Measurements from ENCODE around the gene TOP3A.
A peak's percentile ranks its signal among the peaks of the same experiment; 100 is the strongest.
"Not testable (repeated sequence)": the region's sequence is repeated elsewhere in the genome, so short reads cannot be mapped to it uniquely, and the experiment has no call there.

TOP3A gene, protein sequence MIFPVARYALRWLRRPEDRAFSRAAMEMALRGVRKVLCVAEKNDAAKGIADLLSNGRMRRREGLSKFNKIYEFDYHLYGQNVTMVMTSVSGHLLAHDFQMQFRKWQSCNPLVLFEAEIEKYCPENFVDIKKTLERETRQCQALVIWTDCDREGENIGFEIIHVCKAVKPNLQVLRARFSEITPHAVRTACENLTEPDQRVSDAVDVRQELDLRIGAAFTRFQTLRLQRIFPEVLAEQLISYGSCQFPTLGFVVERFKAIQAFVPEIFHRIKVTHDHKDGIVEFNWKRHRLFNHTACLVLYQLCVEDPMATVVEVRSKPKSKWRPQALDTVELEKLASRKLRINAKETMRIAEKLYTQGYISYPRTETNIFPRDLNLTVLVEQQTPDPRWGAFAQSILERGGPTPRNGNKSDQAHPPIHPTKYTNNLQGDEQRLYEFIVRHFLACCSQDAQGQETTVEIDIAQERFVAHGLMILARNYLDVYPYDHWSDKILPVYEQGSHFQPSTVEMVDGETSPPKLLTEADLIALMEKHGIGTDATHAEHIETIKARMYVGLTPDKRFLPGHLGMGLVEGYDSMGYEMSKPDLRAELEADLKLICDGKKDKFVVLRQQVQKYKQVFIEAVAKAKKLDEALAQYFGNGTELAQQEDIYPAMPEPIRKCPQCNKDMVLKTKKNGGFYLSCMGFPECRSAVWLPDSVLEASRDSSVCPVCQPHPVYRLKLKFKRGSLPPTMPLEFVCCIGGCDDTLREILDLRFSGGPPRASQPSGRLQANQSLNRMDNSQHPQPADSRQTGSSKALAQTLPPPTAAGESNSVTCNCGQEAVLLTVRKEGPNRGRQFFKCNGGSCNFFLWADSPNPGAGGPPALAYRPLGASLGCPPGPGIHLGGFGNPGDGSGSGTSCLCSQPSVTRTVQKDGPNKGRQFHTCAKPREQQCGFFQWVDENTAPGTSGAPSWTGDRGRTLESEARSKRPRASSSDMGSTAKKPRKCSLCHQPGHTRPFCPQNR

DNA sequence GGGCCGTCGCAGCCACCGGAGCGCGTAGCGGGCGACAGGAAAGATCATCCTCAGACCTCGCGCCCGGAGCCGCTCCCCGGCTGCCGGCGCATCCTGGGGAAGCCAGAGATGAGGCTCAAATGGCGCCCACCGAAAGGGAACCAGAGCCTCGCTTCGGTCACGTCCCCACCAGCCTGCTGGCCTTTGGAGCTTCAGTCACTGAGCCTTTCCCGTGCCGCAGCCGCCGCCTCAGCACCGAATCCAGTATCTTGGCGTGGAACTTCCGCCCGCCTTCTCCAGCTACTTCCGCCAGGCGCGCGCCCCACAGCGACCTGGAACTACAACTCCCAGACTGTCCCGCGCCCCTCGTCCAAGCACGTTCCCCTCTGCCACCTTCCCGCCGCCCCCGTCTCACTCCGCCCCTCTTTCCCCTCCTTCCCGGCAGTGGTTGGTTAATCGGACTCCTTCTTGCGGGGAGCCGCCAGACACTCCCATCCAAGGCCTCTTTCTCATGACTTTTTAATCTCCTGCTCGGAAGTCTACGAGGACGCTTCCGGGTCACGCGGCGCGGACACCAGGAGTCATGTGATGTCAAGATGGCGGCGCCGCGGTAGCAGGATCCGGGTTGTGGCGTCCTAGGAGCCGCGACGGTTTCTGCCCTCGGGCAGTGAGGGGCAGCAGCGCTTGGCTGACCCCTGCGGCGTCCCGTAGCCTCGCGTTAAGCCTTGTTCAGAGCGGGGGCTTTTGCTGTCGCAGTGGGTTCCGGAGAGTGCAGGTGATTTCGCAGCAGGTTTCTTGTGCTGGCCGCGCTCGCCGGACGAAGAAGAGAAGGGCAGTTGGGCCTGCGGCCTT is at the start of gene TOP3A, which contains the start of gene SMCR8:
TOP3A (minus strand) TSS at position 264 of the 831 bp plus-strand sequence; CDS start at position 48, 216 bp downstream.
SMCR8 (plus strand) TSS at position 563 of the 831 bp plus-strand sequence. CDS start 497 bp downstream, outside the sequence.
- peak; percentile 99 for DNase-seq

DNA sequence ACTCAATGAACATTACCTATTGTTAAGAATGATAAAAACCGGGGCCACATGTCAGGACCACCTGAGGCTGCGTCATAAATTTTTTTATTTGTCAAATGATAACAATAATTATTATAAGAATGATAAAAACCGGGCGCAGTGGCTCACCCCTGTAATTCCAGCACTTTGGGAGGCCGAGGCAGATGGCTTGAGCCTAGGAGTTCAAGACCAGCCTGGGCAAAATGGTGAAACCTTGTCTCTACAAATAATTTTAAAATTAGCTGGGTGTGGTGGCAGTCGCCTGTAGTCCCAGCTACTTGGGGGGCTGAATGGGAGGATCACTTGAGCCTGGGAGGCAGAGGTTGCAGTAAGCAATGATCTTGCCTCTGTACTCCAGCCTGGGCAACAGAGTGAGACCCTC is 49.4 kb upstream of the TOP3A start:
- DNase-seq, result no peak

DNA sequence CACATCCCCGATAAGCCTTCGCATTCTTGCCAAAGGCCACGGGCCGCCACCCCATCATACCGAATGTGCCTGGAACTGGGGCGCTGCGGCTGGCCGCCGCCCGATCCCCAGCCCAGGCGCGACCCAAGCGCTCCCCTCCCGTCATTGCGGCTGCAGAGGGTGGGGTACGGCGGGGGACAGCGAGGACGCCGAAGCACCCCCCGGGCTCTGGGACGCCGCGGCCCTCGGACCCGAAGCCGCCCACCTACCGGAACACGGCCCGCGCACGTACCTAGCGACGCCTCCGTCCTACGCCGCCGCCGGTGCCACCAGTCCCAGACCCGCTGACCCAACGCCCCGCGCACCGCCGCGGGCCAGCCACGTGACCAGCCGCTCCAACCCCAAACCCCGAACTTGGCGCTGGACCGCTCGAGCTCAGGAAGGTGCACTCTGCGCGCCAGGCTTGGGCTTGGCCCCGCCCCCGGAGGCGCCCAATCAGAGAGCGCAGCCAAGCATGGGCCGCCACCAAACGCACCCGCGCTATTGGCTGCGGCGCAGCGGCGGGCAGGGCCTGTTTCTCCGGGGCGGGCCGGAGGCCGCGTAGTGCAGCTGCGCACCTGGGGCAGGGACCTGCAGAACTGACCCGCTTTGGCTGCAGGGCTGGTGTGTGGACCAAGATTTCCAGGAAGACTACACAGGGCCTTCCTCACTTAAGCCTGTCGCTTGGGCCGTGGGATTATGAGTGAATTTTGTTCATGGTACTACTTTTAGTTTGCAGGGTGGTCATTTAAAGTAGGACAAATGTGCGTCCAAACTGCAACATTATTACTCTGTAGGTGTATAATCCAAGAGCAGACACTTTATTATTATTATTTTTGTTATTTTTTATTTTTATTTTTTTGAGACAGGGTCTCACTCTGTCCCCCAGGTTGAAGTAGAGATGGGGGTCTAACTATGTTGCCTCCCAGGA is 48.6 kb upstream of the TOP3A start, which contains the start of gene SHMT1:
SHMT1 (minus strand) TSS at position 450 of the 949 bp plus-strand sequence. CDS start 7,569 bp downstream, outside the sequence.
- DNase-seq, result peak; percentile 91

DNA sequence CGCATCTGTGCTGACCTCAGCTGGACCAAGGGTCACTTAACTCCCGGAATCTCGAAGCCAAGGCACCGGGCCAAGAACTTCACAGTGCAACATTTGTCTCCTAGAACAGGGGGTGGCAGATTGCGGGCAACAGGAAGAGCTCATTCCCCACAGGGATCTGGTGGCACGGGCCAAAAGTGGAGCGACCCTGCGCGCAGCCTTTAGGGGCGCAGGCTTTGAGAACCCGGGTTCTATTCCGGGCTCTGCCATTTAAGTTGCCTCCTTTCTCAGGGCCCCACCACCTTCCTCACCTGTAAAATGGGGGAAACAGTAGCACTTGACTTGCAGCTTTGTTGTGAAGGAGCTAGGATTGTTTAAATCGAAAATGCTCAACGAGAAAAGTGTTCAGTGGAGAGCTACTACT is 47.9 kb upstream of the TOP3A start:
- no peak for DNase-seq

DNA sequence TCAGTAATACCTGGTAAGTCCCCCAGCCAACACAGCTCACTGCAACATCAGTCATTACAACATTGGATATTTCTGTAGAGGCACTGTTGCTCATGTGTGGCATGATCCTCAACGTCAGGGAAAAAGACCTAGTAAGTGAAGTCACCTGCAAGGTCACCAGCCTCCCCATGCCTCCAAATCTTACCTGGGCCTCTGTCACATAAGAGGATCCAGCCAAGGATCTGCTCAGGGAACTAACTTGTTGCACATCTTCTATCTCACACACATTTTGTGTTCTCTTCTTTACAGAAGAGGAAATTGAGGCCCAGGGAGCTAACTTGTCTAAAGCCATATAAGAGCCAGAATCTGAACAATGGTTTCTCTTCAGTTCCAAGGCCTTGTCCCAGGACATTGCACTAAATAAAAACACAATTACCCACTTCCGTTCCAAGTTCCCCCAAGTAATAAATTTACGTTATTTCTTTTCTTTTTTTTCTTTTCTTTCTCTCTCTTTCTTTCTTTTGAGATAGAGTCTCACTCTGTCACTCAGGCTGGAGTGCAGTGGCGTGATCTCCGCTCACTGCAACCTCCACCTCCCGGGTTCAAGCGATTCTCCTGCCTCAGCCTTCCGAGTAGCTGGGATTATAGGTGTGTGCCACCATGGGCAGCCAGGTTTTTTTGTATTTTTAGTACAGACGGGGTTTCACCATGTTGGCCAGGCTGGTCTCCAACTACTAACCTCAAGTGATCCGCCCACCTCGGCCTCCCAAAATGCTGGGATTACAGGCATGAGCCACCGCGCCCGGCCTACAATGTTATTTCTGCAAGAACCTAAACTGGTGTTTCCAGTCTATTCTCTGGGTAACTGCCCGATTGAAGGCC is 47.3 kb upstream of the TOP3A start:
- DNase-seq, result no peak

DNA sequence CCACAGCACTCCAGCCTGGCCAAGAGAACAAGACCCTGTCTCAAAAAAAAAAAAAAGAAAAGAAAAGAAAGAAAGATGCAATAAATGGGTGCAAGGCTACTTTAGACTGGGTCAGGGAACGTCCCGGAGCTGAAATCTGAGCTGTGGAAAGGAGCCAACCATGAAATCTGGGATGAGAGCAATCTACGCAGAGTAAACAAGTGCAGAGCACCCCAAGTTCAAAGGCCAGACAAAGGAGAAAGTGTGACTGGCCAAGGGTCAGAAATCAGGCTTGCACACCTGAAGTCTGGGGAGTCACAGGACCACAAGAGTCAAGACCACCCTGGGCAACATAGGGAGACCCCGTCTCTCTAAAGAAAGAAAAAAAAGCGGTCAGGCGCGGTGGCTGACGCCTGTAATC is 45.7 kb upstream of the TOP3A start:
- no peak for DNase-seq

DNA sequence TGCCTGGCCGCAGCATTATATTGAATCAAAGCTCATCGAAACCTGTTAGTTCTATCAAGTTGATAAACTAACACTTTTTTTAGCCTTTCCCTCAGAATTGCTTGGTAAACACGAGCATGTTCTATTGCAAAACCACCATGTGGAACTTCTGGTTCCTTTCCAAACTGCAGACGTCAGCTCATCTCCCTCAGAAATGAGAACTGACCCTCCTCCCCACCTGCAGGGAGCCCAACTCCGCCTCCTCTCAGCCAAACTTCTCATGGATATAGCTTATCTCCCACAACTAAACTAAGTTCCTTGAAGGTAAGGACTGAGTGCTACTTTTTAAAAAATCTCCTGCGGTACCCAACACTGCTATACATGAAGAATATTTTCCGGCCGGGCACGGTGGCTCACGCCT is 41.8 kb upstream of the TOP3A start:
- no peak for DNase-seq

DNA sequence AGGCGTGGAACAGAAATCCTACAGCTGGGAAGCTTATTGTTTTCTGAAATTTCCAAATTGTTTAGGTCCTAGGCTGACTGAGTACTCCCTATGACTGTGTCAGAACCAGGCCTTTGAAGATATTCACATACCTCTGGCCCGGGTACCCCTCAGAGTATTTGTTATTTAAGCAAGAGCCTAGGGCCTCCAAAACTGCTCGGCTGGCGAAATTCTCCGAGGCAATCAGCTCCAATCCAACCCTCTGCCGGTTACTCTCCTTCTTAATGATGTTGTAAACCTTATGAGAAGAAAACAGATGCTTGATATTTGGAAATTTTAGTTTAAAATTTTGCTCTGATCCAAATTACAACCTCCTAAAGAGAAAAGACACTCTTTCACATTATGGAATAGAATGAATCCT is 38.7 kb upstream of the TOP3A start:
- DNase-seq, result no peak

DNA sequence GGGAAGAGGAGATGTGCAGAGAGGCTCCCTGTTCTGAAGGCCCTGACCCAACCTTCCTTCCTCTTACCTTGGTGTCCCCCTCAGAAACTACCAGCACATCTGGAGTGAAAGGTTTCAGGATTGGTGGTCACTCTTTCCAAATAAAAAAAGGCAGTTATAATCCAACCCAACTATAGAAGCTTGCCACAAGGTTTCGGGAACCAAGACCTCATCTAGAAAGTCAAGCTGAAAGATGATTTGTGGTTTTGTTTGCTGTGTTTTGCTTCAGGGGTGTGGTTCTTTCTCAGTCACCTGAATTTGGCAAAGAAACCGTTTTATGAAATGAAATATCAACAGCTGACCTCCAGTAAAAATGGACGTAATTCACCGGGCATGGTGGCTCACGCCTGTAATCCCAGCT is 29.2 kb upstream of the TOP3A start:
- DNase-seq, result no peak

DNA sequence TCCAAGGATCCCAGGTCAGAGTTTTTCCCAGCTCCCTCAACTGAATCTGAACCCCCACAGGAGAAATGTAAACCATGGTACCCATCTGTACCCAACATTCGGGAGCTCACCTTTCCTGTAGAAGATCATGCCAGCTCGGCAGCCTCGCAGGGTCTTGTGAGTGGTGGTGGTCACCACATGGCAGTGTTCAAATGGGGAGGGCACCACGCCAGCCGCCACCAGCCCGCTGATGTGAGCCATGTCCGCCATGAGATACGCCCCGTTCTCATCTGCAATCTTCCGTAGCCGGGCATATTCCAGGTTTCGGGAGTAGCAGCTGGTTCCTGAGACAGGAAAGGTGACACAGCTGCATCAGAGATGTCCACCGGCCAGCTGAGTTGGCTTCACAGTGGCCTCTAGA is 25.1 kb upstream of the TOP3A start:
- DNase-seq, result no peak

DNA sequence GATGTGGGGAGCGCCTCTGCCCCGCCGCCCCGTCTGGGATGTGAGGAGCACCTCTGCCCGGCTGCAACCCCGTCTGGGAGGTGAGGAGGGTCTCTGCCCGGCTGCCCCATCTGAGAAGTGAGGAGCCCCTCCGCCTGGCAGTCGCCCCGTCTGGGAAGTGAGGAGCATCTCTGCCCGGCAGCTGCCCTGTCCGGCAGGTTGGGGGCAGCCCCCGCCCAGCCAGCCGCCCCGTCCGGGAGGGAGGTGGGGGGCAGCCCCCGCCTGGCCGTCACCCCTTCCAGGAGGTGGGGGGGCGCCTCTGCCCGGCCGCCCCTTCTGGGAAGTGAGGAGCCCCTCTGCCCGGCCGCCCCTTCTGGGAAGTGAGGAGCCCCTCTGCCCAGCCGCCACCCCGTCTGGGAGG is 23.4 kb upstream of the TOP3A start:
- not testable (repeated sequence) for DNase-seq

DNA sequence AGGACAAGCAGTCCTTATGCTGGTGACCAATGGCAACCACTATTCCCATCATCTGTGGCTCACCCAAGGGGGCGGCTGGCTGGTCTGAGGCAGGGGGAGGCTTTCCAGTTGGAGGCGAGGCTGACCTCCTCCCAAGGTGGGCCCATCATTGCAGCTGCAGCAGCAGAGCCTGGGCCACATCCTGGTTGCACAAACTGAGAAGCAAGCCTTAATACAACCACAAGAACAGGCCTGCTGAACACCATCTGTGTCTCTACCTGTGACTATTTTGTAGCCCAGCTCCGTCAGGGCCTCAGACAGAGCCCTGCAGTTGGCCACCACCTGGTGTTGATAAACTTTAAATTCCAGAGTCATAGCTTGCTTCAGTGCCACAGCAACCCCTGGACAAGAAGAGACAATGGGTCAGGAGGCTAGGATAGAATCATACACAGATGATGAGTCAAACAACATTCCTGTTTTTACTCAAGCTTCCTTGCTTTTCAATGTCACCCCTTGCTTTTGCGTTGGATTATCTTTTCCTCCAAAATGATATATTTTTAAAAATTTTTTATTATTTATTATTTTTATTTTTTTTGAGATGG is 18.2 kb upstream of the TOP3A start:
- DNase-seq, result no peak

DNA sequence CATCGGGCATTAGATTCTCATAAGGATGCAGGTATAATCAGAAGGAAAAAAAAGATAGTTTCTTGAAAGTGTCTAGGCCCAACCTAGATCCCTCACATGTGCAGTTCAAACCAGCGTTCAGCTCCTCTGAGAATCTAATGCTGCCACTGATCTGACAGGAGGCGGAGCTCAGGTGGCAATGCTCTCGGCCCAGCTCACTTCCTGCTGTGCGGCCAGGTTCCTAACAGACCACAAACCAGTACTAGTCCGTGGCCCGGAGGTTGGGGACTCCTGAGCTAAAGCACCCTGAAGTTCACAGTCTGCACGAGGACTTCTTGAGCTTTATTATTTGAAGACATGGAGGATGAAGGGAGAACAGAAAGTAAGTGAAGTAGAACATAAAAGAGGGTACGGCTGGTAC is 17.1 kb upstream of the TOP3A start:
- no peak for DNase-seq

DNA sequence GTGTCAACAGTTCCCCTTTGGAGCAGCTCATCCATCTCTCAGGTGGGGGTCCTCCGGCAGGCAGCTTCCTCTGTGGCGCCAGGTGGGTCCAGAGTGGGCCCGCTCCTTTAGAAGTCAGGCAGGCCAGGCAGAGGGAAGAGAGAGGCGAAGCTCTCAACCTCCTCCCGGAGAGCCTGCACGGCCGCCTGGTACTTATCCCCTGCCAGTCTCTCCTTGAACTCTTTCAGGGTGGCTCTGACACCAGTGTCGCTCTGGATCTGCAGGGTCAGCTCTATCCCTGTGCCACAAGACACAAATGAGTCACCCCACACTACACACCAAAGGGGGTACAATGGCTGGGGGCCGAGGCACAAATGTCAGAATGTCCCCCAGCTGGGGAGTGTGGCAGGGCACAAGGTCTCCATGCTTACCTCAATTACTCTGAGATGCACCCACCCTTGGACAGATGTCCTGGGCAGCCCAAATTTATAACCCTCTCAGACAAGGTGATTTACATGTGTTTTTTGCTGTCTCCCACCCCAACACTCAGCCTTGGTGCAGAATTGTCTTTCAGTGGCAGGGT is 13.9 kb upstream of the TOP3A start:
- DNase-seq, result no peak

DNA sequence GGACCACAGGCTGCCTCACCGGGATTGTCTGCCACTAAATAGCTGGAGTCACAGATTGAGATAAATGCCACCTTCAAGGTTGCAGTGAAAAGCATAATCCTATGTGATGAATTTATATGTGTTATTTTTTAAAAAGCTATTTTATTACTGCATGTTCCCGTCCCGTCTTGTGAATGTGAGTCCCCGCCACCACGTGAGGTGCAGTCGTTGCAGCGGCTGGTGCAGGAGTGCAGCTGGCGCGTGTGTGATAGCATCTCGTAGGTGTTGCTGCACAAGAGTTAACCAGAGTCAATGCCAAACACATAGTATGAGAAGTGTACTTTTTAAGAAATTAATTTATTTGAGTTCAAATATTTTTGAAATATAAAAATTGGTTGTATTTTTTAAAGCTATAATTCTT is 12.8 kb upstream of the TOP3A start:
- no peak for DNase-seq

DNA sequence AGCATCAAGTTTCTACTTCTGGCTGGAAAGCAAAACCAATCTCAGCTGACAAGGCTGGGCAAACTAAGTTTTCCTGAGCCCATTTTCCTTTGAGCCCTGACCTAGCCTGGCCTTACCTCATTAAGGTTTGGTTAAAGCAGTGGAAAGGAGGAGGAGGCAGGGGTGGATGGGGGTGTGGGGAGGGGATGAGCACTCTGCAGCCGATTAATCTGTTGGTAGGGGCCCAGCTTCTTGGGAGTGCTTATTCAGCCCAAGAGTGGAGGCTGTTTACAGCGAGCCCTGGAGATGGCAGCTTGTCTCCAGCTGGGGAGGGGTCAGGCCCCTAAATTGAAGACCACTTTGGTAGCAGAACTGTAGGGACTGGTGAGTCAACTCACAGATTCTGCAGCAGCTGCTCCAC is 12.3 kb upstream of the TOP3A start:
- no peak for DNase-seq

DNA sequence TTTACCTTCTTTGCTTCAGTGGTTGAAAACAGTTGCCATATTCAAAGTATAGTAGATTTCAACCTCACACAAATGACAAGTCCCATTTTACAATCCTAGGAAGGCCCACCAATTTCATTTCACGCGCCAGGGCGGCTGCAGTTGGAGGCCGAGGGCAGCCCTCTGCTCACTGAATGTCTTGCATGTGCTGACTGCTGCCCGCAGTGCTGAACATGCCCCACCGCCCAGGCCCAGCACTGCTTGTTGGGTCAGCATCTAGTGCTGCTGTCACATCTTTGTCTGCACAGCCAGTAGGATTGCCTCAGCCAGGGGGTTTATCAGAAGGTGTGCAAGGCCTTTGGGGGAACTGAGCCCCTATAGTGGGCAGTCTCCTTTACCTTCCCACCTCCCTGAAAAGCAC is 11.8 kb upstream of the TOP3A start:
- no peak for DNase-seq

DNA sequence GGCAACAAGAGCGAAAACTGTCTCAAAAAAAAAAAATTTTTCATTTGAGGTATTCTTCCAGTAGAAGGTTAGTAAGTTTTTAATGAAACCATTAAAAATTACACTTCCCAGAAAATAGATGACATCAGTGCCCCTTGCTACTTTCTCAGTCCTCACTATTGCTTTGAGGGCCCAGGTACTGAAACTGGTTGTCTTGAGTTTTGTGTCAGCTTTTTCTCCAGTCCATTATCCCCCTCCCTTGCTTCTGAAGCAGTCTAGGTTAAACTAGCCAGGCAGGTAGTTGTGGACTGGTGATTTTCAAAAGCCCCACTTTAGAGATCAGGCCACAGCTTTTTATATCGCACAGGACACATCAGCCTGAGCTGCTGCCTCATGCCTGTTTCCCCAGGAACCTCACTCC is 11.2 kb upstream of the TOP3A start:
- no peak for DNase-seq
